HCEC 1CT (cell line): Measurements from ENCODE around the gene NAB1.
A peak's percentile ranks its signal among the peaks of the same experiment; 100 is the strongest.
"Not testable (repeated sequence)": the region's sequence is repeated elsewhere in the genome, so short reads cannot be mapped to it uniquely, and the experiment has no call there.

Source experiments
- DNase-seq: peaks from one replicate; pipeline ENCODE4 v3.0.0-alpha.2; 2017

The NAB1 gene

GRCh38 chr2:190674966-190675650 lies 26.2 kb downstream of the NAB1 start:
- no peak for DNase-seq

GRCh38 chr2:190677255-190677654 lies 28.4 kb downstream of the NAB1 start:
- no peak for DNase-seq

GRCh38 chr2:190678444-190679162 lies 29.7 kb downstream of the NAB1 start:
- DNase-seq: no peak

GRCh38 chr2:190679391-190679790 lies 30.5 kb downstream of the NAB1 start:
- DNase-seq: no peak

- DNase-seq: peak; percentile 23
These were observed 31.1 kb downstream of the NAB1 start for GRCh38 chr2:190679813-190680591.

- DNase-seq: peak; percentile 47
These were observed 33.3 kb downstream of the NAB1 start for GRCh38 chr2:190682168-190682567.

GRCh38 chr2:190683802-190684201 lies 34.9 kb downstream of the NAB1 start:
- DNase-seq: no peak

- DNase-seq: no peak
These were observed 36.0 kb downstream of the NAB1 start for GRCh38 chr2:190684931-190685330.

- no peak for DNase-seq
These were observed 36.5 kb downstream of the NAB1 start for GRCh38 chr2:190685333-190685732.

GRCh38 chr2:190693533-190694232 lies 44.8 kb downstream of the NAB1 start:
- DNase-seq: no peak

- DNase-seq: no peak
These were observed 45.6 kb downstream of the NAB1 start for GRCh38 chr2:190694479-190694878.

- no peak for DNase-seq
These were observed 46.9 kb downstream of the NAB1 start for GRCh38 chr2:190695739-190696138.

- no peak for DNase-seq
These were observed 48.0 kb downstream of the NAB1 start for GRCh38 chr2:190696792-190697398.

- no peak for DNase-seq
These were observed 48.5 kb downstream of the NAB1 start for GRCh38 chr2:190697421-190697820.

GRCh38 chr2:190698895-190699294 lies 50.0 kb downstream of the NAB1 start:
- peak; percentile 38 for DNase-seq

GRCh38 chr2:190701586-190701985 lies 52.7 kb downstream of the NAB1 start:
- DNase-seq: no peak

GRCh38 chr2:190705280-190705679 lies 56.4 kb downstream of the NAB1 start:
- no peak for DNase-seq

GRCh38 chr2:190707726-190708125 lies 58.8 kb downstream of the NAB1 start:
- DNase-seq: no peak

- DNase-seq: not testable (repeated sequence)
These were observed 59.8 kb downstream of the NAB1 start for GRCh38 chr2:190708650-190709049.

- DNase-seq: no peak
These were observed 62.2 kb downstream of the NAB1 start for GRCh38 chr2:190711069-190711468.

GRCh38 chr2:190713471-190713870 lies 64.6 kb downstream of the NAB1 start:
- DNase-seq: no peak

GRCh38 chr2:190714958-190715357 lies 66.1 kb downstream of the NAB1 start:
- DNase-seq: no peak
